CD4-positive, alpha-beta T cell treated with Interleukin-15 for 1 hour (primary cell): Measurements from ENCODE around the gene TBC1D1.
"Not testable (repeated sequence)": the region's sequence is repeated elsewhere in the genome, so short reads cannot be mapped to it uniquely, and the experiment has no call there.

Experiments
- DNase-seq: peaks from one replicate; pipeline ENCODE4 v3.0.0-alpha.2; 2020

TBC1D1 gene

GRCh38 chr4:37967736-37968135 lies 76.9 kb downstream of the TBC1D1 start:
- DNase-seq: no peak

- no peak for DNase-seq
These were observed 77.9 kb downstream of the TBC1D1 start for GRCh38 chr4:37968747-37969146.

DNA sequence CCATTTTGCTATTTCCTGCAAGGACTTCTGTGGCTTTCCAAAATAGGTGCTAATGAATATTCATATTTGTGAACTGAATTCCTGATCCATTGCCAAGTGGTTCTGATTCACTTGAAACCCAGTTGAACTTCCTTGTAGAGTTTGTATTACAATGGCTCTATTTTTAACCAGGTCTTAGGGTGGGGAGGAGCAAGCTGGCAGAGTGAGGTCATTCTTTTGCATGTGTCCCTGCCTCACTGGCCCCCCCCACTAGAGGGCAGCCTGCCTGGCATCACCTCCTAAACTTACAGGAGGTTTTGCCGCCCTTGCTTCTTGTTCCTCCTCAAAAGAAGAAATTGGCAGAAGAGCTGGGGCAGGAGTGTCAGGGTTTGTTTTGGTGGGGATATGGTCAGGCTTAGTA lies 79.8 kb downstream of the TBC1D1 start:
- DNase-seq: peak; percentile 79

DNA sequence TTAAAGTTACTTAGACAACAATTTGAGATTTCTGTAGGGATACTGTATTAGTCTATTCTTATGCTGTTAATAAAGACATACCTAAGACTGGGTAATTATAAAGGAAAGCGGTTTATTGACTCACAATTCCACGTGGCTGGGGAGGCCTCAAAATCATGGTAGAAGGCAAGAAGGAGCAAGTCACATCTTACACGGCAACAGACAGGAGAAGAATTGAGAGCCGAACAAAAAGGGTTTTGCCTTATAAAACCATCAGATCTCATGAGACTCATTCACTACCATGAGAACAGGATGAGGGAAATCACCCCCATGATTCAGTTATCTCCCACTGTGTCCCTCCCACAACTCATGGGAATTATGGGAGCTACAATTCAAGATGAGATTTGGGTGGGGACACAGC lies 80.3 kb downstream of the TBC1D1 start:
- no peak for DNase-seq

DNA sequence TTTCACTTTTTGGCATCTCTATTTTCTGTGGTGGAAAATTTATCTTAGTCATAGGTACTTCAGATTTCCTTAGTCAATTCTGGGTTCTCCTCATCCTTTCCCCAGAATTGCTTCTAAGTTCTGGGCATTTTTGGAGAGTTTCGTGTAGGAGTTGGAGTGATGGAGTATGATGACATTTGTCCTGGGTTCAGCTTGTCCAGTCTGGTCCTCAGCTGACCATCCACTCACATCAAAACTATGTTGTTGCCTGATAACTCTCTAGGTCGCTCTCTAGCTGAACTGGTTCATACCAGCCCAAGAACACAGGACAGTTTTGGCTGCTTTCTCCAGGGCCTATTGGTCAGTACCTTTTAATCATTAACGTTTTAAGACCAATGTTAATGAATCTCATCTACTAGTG lies 82.6 kb downstream of the TBC1D1 start:
- no peak for DNase-seq

- DNase-seq: not testable (repeated sequence)
These were observed 84.5 kb downstream of the TBC1D1 start for GRCh38 chr4:37975321-37975822.

GRCh38 chr4:37976507-37976906 lies 85.6 kb downstream of the TBC1D1 start:
- DNase-seq: no peak

DNA sequence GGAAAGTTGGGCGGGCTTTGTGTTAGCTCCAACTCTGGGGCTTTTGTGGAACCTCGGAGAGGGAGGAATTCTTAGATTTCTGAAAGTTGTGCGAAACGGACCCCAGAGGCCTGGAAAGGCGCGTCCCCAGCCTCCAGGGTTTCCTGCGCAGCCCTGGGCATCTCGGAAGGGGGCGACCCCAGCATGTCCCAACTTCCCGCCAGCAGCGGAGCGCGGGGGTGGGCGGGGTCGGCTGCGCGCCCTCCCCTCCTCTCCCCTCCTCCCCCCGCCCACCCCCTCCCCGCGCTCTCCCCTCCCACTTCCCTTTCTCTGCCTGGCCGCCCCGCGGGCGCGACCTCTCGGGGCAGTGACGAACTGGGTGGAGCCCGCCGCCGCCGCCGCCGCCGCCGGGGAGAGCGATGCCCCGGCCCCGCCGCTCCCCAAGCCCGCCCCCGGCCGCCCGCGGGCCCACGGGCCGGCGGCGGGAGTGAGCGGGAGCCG lies 86.1 kb downstream of the TBC1D1 start:
- DNase-seq: peak; percentile 87

- DNase-seq: peak; percentile 85
These were observed 86.8 kb downstream of the TBC1D1 start for GRCh38 chr4:37977471-37978247.

DNA sequence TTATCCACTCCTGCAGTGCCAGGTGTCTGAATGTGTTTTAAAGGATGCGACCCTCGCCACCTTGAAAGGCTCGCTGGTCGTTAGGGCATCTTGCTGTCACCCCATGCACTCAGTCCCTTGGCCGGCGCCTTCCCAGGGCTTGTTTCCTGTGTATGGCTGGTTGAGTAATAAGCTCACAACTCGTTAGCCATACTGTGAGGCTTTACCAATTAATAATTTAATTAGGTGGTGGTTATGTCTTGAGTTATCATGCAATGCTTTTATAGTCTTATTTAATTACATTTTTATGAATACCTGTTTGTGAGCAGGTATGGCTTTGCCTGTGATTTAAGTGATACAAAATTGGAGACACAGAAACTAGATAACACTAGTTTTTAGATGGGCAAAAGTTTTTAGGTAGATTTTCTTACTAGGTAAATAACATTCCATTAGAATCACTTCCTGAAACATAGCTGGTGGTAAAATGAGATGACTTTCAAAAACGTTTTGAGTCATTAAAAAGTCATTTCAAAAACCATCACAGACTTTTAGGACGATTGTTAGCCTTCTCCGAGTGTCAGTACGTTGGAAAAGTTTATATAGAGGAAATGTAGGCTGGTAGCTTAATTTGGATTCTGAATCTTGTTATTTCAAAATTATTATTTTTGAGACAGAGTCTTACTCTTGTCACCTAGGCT lies 87.5 kb downstream of the TBC1D1 start:
- DNase-seq: peak; percentile 26

DNA sequence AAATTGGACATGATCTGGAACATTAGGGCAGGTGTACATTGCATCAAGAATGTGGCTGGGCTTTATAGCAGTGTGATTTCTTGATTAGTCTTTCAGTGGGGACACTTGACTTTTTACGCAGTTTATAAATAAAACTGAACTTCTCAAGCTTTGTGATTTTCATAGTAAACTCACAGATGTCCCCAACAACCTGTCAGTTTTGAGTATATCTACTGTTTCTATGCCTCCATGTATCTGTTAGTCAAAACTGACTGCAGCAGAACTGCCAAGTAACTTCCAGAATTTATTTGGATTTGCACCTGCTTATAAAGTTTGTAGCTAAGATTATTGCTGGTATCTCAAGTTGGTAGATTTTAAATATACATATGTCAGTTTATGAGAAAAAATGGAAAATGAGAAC lies 89.4 kb downstream of the TBC1D1 start:
- no peak for DNase-seq

DNA sequence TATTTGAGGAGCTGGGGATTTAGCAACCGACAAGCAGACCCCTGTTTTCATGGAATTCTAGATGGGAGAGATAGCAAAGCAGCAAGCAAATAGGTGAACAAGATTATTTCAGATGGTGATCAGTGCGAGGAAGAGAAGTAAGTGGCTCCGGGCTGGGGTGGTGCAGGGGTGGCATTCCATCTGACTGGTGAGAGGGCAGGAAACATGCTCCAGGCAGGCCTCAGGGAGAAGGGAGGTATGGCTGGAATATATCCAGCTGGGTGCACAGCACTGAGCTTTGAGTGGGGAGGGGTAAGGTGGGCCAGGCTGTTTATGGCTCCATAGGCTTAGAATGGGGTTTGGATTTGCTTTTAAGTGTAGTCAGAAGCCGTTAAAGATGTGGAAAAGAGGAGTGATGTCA lies 90.5 kb downstream of the TBC1D1 start:
- no peak for DNase-seq

DNA sequence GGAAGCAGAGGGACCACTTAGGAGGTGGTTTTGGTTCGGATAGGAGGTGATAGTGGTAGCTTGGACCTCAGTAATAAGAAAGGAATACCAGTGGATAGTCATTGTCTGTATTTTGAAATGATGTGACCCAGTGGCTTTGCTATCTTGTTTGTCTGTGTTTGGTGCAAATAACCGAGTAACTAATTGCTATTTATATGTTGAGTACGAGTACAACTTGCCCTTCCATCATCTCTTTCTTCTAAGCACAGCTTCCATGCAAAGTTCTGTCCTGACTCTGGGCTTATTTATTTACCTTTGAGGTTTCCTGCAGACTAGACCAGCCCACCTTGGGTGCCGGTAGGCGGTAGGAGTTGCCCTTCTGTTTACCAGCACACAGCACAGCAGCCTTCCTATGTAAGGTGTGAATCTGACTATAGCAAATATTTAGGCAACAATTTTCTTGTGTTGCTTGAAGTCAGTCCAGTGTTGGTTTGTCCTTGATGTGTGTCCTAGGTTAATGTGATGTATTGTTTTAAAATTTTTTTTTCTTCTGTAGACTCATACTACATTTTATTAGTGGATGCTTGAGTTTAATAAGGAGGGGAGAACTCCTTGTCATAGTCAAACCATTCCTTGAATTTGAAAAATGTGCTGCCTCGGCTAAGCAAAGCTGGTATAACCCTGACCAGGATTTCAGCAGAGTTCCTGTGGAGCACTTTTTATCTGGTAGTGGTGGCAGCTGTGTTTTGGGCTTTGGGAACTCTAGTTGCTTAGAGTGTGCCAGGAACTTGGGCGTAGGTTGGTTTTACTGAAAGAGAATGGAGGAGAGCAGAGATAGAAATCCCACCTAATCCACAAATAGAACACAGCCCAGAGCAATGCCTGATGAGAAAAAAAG lies 91.2 kb downstream of the TBC1D1 start:
- DNase-seq: no peak

- DNase-seq: no peak
These were observed 91.9 kb downstream of the TBC1D1 start for GRCh38 chr4:37982736-37983135.

DNA sequence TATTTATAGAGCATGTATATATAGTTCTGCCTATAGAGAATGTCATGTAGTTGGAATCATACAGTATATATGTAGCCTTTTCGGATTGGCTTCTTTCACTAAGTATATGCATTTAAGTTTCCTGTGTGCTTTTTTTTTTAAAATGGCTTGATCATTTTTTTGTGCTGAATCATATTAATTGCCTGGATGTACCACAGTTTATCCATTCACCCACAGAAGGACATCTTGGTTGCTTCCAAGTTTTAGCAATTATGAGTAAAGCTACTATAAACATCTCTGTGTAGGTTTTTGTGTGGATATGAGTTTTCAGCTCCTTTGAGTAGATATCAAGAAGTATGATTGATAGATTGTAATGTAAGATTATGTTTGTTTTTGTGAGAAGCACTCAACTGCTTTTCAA lies 93.1 kb downstream of the TBC1D1 start:
- no peak for DNase-seq

GRCh38 chr4:37985730-37986275 lies 94.9 kb downstream of the TBC1D1 start:
- no peak for DNase-seq

- DNase-seq: no peak
These were observed 97.8 kb downstream of the TBC1D1 start for GRCh38 chr4:37988670-37989069.

GRCh38 chr4:37989398-37990260 lies 98.7 kb downstream of the TBC1D1 start:
- no peak for DNase-seq

DNA sequence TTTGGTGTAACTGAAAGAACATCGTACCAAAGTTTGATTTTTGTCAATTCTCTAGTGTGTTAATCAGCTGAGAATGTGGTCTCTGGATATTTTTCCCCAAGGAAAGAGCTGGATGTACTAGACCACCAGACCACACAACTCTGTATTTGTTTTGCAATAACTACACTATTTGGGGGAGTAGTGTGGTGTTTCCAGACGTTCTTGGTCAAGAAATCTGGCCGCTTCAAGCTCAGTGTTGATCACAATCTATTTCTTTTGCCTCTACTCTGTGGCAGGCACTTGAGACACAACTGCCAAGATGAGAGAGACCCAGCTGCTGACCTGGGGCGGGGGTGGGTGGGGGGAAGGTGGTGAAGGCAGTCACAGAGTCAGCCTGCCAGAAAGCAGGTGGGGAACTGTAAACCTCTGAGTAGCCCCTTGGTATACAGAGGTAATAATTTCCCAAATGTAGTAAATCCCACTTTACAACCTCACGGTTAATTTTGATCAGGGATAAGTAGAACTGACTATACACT lies 99.9 kb downstream of the TBC1D1 start:
- no peak for DNase-seq

DNA sequence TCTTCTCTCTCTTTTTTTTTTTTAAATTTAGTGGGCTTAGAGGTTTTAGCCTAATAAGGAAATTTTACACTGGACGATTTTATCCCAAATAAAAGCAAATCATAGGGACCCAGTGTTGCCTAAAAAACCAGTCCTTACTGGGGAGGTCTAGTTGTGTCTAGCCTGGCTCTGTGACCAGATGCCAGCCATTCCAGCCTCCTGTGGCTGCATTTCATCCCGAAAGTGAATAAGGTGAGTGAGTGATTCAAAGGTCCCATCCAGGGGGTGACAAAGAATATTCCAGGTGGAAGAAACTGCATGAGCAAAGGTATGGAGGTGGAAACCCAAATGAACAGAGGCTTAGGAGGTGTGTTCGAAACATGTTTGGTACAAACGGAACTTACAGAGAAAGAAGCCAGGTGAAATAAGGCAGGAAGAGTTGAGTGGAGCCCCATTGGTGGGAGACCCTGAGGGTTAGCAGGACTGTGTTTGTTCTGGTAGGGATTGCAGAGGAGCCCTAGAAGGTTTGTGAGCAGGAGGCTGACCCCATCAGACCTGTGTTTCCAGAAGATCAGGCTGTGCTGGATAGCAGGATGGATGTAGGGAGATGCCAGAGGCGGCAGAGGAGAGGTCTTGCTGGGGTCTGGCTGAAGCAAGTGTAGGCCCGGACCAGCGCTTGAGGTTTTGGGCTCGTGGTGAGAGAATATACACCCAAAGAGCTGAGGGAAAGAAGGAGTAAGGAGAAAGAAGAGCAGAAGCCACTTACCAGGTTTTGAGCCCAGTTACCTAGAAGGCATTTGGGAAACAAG lies 100.9 kb downstream of the TBC1D1 start:
- no peak for DNase-seq

DNA sequence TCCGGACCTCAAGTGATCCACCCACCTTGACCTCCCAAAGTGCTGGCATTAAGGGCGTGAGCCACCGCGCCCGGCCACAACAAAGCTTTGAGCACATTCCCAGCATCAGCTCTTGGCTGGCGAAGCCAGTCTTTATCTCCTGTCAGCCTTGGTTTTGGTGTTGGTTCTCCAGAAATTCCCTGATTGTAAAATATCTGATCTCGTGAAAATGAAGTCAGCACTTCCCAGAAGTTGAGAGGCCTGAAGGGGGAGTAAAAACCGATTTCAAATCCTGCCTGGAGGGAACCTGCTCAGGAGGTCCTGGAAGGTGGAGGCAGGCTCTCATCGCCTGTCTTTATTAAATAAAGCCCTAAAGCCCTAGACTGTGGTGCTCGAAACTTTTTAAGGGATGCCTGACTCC lies 102.9 kb downstream of the TBC1D1 start:
- no peak for DNase-seq
